Smooth muscle cell of the brain vasculature (primary cell): ENCODE results near the gene PACRG.

Source experiments
- DNase-seq: peaks from one replicate; pipeline ENCODE4 v3.0.0-alpha.2; 2012; ENCODE audit warnings: low read depth, low spot score

PACRG gene

GRCh38 chr6:163136681-163137397 is 409.1 kb downstream of the PACRG start:
- no peak for DNase-seq

GRCh38 chr6:163137398-163137881 is 409.7 kb downstream of the PACRG start:
- no peak for DNase-seq

- DNase-seq, result no peak
These were observed 418.3 kb downstream of the PACRG start for GRCh38 chr6:163146036-163146435.

GRCh38 chr6:163147994-163148393 is 420.2 kb downstream of the PACRG start:
- no peak for DNase-seq

GRCh38 chr6:163148451-163149278 is 420.9 kb downstream of the PACRG start:
- no peak for DNase-seq

GRCh38 chr6:163149279-163149848 is 421.6 kb downstream of the PACRG start:
- DNase-seq, result no peak

- no peak for DNase-seq
These were observed 423.4 kb downstream of the PACRG start for GRCh38 chr6:163151212-163151611.

GRCh38 chr6:163152701-163153100 is 424.9 kb downstream of the PACRG start:
- no peak for DNase-seq

GRCh38 chr6:163159110-163159509 is 431.3 kb downstream of the PACRG start:
- no peak for DNase-seq

- DNase-seq, result no peak
These were observed 431.9 kb downstream of the PACRG start for GRCh38 chr6:163159689-163160088.

GRCh38 chr6:163162007-163162873 is 434.5 kb downstream of the PACRG start:
- DNase-seq, result no peak

- DNase-seq, result no peak
These were observed 435.1 kb downstream of the PACRG start for GRCh38 chr6:163162874-163163213.

- DNase-seq, result no peak
These were observed 436.6 kb downstream of the PACRG start for GRCh38 chr6:163164175-163164900.

GRCh38 chr6:163165155-163165910 is 437.6 kb downstream of the PACRG start:
- no peak for DNase-seq

- DNase-seq, result no peak
These were observed 438.1 kb downstream of the PACRG start for GRCh38 chr6:163165922-163166321.

- no peak for DNase-seq
These were observed 438.7 kb downstream of the PACRG start for GRCh38 chr6:163166507-163166906.

- DNase-seq, result no peak
These were observed 441.7 kb downstream of the PACRG start for GRCh38 chr6:163169521-163169920.

- DNase-seq, result no peak
These were observed 442.6 kb downstream of the PACRG start for GRCh38 chr6:163170294-163170883.

GRCh38 chr6:163173741-163174140 is 446.0 kb downstream of the PACRG start:
- DNase-seq, result no peak

GRCh38 chr6:163175301-163175700 is 447.5 kb downstream of the PACRG start:
- DNase-seq, result no peak
